K562 (cell line): ENCODE results near the gene NIPAL1. TPM values are rescaled to one million over a fixed set of nuclear protein-coding genes. Genes with fewer than 3 reads are reported as not detected.

ENCODE experiments used
- ATF1 ChIP-seq, 2 experiments: fragments of 450-650 bp in 1 of 2; IDR thresholded peaks; 2 replicates each; pipeline ENCODE4 v1.6.1; 2016; ENCODE audit warnings: missing compliant biosample characterization in 1 of 2, missing genetic modification characterization in 1 of 2
- CBX8 ChIP-seq: fragments of 200-600 bp; sonication (generic); IDR thresholded peaks from 2 replicates; pipeline ENCODE4 v1.6.1; 2012; ENCODE audit warnings: borderline replicate concordance, mixed run types, low read depth, mild to moderate bottlenecking, moderate library complexity, mixed read lengths, low read length, control low read depth, inconsistent platforms; ENCODE audit not compliant: poor library complexity, severe bottlenecking; ENCODE audit errors: extremely low read depth
- GABPB1 ChIP-seq: sonication (generic); formaldehyde crosslinking; IDR thresholded peaks from 2 replicates; pipeline ENCODE4 v1.8.0; 2022; ENCODE audit warnings: mild to moderate bottlenecking, missing genetic modification reagents
- HNRNPH1 ChIP-seq: fragments of 200-400 bp; formaldehyde crosslinking; optimal IDR thresholded peaks from 2 replicates; pipeline ENCODE3; 2017; ENCODE audit warnings: low read depth, mild to moderate bottlenecking, low read length, moderate library complexity
- PHF20 ChIP-seq: fragments of 450-650 bp; IDR thresholded peaks from 2 replicates; pipeline ENCODE4 v1.6.1; 2018; ENCODE audit not compliant: partially characterized antibody
- RBFOX2 ChIP-seq: fragments of 200-400 bp; formaldehyde crosslinking; IDR thresholded peaks from 2 replicates; pipeline ENCODE4 v1.6.1; 2017; ENCODE audit warnings: low read depth, mild to moderate bottlenecking, low read length, moderate library complexity
- SP1 ChIP-seq: sonication (generic); formaldehyde crosslinking; IDR thresholded peaks from 2 replicates; pipeline ENCODE4 v1.8.1; 2022; ENCODE audit warnings: mild to moderate bottlenecking, missing genetic modification reagents
- TCF7 ChIP-seq: sonication (generic); IDR thresholded peaks from 2 replicates; pipeline ENCODE4 v1.6.1; 2016; ENCODE audit warnings: antibody characterized with exemption, borderline replicate concordance
- XRCC5 ChIP-seq: fragments of 200-400 bp; formaldehyde crosslinking; IDR thresholded peaks from 2 replicates; pipeline ENCODE4 v1.6.1; 2017; ENCODE audit warnings: low read depth, mild to moderate bottlenecking, low read length
- YY1 ChIP-seq, 3 experiments: IDR thresholded peaks; 2 replicates each; pipeline ENCODE4 v1.6.1; 2011; ENCODE audit warnings: low read length in 2 of 3, mild to moderate bottlenecking in 2 of 3, moderate library complexity in 2 of 3, borderline replicate concordance in 1 of 3, control low read depth in 1 of 3, low read depth in 1 of 3; ENCODE audit not compliant: insufficient read depth in 3 of 3, insufficient replicate concordance in 2 of 3, control insufficient read depth in 1 of 3, insufficient read length in 1 of 3; ENCODE audit errors: extremely low read depth in 1 of 3
- ZFX ChIP-seq: sonication (generic); formaldehyde crosslinking; IDR thresholded peaks from 2 replicates; pipeline ENCODE4 v1.8.0; 2022; ENCODE audit warnings: mild to moderate bottlenecking, missing genetic modification reagents, moderate library complexity
- ZKSCAN1 ChIP-seq: fragments of 150-350 bp; IDR thresholded peaks from 2 replicates; pipeline ENCODE4 v1.6.1; 2016; ENCODE audit warnings: low read depth, low read length
- ZNF316 ChIP-seq: fragments of 450-650 bp; IDR thresholded peaks from 2 replicates; pipeline ENCODE4 v1.6.1; 2016
- ZNF445 ChIP-seq: fragments of 250-450 bp; sonication (Bioruptor Pico); IDR thresholded peaks from 2 replicates; pipeline ENCODE4 v1.4.0; 2020; ENCODE audit warnings: low read depth, mild to moderate bottlenecking, moderate library complexity
- ZNF561 ChIP-seq: fragments of 450-650 bp; formaldehyde crosslinking; conservative IDR thresholded peaks from 2 replicates; pipeline ENCODE4 v1.4.0; 2020; ENCODE audit warnings: mild to moderate bottlenecking, moderate library complexity
- polyA plus RNA-seq, 8 experiments: library from polyadenylated mRNA; depleted of rRNA in 4 of 8; stranded (reverse) in 5 of 8; unstranded in 3 of 8; fragments of >200 nt; fragmentation: Nextera tagmentation in 2 of 8; fragmentation: Illumina TruSeq in 1 of 8; extraction: Ambion mirVana in 2 of 8; extraction: Trizol in 1 of 8; gene quantifications; 2 replicates each; pipeline versions ENCODE4 v1.2.1 to v1.2.3, GENCODE V29; 2011 to 2014; ENCODE audit warnings: inconsistent platforms in 1 of 8, missing spikeins in 1 of 8
- total RNA-seq, 7 experiments: library from RNA; depleted of rRNA in 6 of 7; stranded (reverse); fragments of >200 nt in 6 of 7; fragmentation: Illumina TruSeq in 2 of 7; extraction: Trizol in 2 of 7; gene quantifications; 2 replicates each; pipeline versions ENCODE4 v1.2.1 to v1.2.3, GENCODE V29; 2011 to 2021; ENCODE audit warnings: low replicate concordance in 1 of 7
- TF ChIP-seq, protein P1 (sequence below): fragments of 250-450 bp; sonication (Bioruptor Pico); IDR thresholded peaks from 2 replicates; pipeline ENCODE4 v1.4.0; 2020; ENCODE audit warnings: borderline replicate concordance
- TF ChIP-seq, protein P2 (sequence below): fragments of 250-450 bp; sonication (Bioruptor Pico); IDR thresholded peaks from 2 replicates; pipeline ENCODE4 v1.4.0; 2020
- TF ChIP-seq, protein P3 (sequence below): sonication (generic); formaldehyde crosslinking; IDR thresholded peaks from 2 replicates; pipeline ENCODE4 v1.8.1; 2023; ENCODE audit warnings: mild to moderate bottlenecking, missing genetic modification reagents
- TF ChIP-seq, protein P4 (sequence below): sonication (generic); formaldehyde crosslinking; IDR thresholded peaks from 2 replicates; pipeline ENCODE4 v1.8.1; 2023; ENCODE audit warnings: mild to moderate bottlenecking, missing genetic modification reagents, moderate library complexity

NIPAL1 gene
- total and polyA plus RNA-seq, 9 of the 15 experiments (the other 6 are each of a cell fraction or from before 2014, with no cell fraction given) = 0.03 to 0.43 (median 0.25) TPM

DNA sequence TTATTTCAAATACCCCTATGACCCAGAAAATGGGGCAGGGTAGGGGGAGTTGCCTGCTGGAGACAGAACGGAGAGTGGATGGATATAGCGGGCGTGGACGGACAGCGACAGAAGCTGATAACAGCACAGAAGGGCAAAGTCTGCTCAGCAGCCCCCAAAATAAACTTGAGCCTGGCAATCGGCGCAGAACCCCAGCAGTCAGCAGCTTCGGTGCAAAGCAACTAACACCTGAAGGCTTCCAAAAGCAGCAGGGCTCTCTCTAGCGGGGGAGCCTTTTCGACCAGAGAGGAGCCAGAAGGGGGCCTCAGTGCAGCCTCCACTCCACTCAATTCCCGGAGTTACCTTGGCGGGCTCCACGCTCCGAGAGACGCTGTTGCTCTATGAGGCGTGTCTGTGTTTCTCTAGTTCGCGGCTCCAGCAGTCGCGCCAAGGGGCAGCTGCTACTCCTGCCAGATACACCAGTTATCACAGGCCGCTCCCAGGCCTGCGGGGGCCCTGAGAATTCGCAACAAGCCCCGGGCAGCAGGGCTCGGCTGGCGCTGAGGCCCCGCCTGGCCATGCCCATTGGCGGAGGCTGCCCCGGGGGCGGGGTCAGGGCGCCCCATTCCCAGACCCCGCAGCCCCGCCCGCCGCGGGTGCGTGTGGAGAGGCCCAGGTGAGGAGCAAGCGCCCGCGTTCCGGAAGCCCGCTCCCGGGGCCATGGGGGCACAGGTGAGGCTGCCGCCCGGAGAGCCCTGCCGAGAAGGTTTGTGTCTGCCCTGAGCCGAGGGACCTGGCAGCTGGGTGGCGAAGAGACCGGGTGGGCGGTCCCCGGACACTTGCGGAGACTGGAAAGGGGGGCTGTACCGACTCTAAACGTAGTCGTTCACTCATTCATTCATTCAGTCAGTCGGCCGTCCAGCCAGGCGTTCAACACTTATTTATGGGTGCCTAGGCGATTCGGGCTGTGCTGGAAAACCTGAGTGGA is at the start of gene NIPAL1, which contains the start of gene CNGA1 (continued):
- no peak for TF ChIP-seq ZNF561 (CRISPR knock-in tag)
- TF ChIP-seq, protein P1, sequence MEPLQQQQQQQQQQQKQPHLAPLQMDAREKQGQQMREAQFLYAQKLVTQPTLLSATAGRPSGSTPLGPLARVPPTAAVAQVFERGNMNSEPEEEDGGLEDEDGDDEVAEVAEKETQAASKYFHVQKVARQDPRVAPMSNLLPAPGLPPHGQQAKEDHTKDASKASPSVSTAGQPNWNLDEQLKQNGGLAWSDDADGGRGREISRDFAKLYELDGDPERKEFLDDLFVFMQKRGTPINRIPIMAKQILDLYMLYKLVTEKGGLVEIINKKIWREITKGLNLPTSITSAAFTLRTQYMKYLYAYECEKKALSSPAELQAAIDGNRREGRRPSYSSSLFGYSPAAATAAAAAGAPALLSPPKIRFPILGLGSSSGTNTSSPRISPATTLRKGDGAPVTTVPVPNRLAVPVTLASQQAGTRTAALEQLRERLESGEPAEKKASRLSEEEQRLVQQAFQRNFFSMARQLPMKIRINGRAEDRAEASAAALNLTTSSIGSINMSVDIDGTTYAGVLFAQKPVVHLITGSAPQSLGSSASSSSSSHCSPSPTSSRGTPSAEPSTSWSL = no peak
- TF ChIP-seq CBX8 = no peak
- TF ChIP-seq TCF7 = no peak
- no peak for TF ChIP-seq HNRNPH1
- no peak for TF ChIP-seq ATF1 (CRISPR knock-in tag; IDR thresholded peaks at IDR 0.05)
- TF ChIP-seq ATF1 (tag; IDR thresholded peaks at IDR 0.05) = 0 out of 2 replicates have a peak, but pooled peaks have one; percentile 44
- peak; percentile 54; the same call in 1 of the 2 replicates for TF ChIP-seq SP1 (CRISPR knock-in tag)
- TF ChIP-seq YY1 (IDR thresholded peaks at IDR 0.05; ENCODE audit: borderline replicate concordance in 1 of 3, control insufficient read depth in 1 of 3, extremely low read depth in 1 of 3, insufficient read depth in 3 of 3, insufficient read length in 1 of 3, insufficient replicate concordance in 2 of 3, low read depth in 1 of 3, low read length in 2 of 3) = peak in 1 of 3 experiments; percentile 10
- TF ChIP-seq, protein P2, sequence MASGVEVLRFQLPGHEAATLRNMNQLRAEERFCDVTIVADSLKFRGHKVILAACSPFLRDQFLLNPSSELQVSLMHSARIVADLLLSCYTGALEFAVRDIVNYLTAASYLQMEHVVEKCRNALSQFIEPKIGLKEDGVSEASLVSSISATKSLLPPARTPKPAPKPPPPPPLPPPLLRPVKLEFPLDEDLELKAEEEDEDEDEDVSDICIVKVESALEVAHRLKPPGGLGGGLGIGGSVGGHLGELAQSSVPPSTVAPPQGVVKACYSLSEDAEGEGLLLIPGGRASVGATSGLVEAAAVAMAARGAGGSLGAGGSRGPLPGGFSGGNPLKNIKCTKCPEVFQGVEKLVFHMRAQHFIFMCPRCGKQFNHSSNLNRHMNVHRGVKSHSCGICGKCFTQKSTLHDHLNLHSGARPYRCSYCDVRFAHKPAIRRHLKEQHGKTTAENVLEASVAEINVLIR = no peak
- TF ChIP-seq, protein P3, sequence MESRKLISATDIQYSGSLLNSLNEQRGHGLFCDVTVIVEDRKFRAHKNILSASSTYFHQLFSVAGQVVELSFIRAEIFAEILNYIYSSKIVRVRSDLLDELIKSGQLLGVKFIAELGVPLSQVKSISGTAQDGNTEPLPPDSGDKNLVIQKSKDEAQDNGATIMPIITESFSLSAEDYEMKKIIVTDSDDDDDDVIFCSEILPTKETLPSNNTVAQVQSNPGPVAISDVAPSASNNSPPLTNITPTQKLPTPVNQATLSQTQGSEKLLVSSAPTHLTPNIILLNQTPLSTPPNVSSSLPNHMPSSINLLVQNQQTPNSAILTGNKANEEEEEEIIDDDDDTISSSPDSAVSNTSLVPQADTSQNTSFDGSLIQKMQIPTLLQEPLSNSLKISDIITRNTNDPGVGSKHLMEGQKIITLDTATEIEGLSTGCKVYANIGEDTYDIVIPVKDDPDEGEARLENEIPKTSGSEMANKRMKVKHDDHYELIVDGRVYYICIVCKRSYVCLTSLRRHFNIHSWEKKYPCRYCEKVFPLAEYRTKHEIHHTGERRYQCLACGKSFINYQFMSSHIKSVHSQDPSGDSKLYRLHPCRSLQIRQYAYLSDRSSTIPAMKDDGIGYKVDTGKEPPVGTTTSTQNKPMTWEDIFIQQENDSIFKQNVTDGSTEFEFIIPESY (CRISPR knock-in tag) = no peak
- peak; percentile 30; the same call in 1 of the 2 replicates for TF ChIP-seq ZNF316
- TF ChIP-seq ZFX = peak; percentile 49
- TF ChIP-seq, protein P4, sequence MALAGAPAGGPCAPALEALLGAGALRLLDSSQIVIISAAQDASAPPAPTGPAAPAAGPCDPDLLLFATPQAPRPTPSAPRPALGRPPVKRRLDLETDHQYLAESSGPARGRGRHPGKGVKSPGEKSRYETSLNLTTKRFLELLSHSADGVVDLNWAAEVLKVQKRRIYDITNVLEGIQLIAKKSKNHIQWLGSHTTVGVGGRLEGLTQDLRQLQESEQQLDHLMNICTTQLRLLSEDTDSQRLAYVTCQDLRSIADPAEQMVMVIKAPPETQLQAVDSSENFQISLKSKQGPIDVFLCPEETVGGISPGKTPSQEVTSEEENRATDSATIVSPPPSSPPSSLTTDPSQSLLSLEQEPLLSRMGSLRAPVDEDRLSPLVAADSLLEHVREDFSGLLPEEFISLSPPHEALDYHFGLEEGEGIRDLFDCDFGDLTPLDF (CRISPR knock-in tag) = peak; percentile 56; the same call in 1 of the 2 replicates
- no peak for TF ChIP-seq ZNF445 (CRISPR knock-in tag)
- no peak for TF ChIP-seq XRCC5
- peak; percentile 47 for TF ChIP-seq RBFOX2
- 0 out of 2 replicates have a peak, but pooled peaks have one; percentile 39 for TF ChIP-seq ZKSCAN1
- no peak for TF ChIP-seq PHF20
- TF ChIP-seq GABPB1 = 0 out of 2 replicates have a peak, but pooled peaks have one; percentile 29
